Measurements from ENCODE around the gene FSTL5.

The FSTL5 gene

GRCh38 chr4:161444626-161445025 lies 719.2 kb downstream of the FSTL5 start:
- DNase-seq (ENCODE audit: low read depth) = no peak

GRCh38 chr4:161442921-161443320 lies 720.9 kb downstream of the FSTL5 start:
- DNase-seq (ENCODE audit: low read depth) = no peak

- DNase-seq (ENCODE audit: low read depth) = no peak
These were observed 725.7 kb downstream of the FSTL5 start for GRCh38 chr4:161438096-161438495.

- no peak for DNase-seq (ENCODE audit: low read depth)
These were observed 735.4 kb downstream of the FSTL5 start for GRCh38 chr4:161428180-161428965.

- no peak for DNase-seq (ENCODE audit: low read depth)
These were observed 744.0 kb downstream of the FSTL5 start for GRCh38 chr4:161419822-161420221.

GRCh38 chr4:161411901-161412300 lies 751.9 kb downstream of the FSTL5 start:
- DNase-seq (ENCODE audit: low read depth) = no peak

- no peak for DNase-seq (ENCODE audit: low read depth)
These were observed 759.3 kb downstream of the FSTL5 start for GRCh38 chr4:161404346-161405110.

- DNase-seq (ENCODE audit: low read depth) = no peak
These were observed 760.0 kb downstream of the FSTL5 start for GRCh38 chr4:161403781-161404180.

- DNase-seq (ENCODE audit: low read depth) = no peak
These were observed 770.2 kb downstream of the FSTL5 start for GRCh38 chr4:161393602-161394001.

- DNase-seq (ENCODE audit: low read depth) = no peak
These were observed 781.1 kb downstream of the FSTL5 start for GRCh38 chr4:161382655-161383054.

- DNase-seq (ENCODE audit: low read depth) = no peak
These were observed 787.5 kb downstream of the FSTL5 start for GRCh38 chr4:161376275-161376674.

- DNase-seq (ENCODE audit: low read depth) = no peak
These were observed 799.1 kb downstream of the FSTL5 start for GRCh38 chr4:161364681-161365080.

- DNase-seq (ENCODE audit: low read depth) = no peak
These were observed 802.8 kb downstream of the FSTL5 start for GRCh38 chr4:161360982-161361381.

GRCh38 chr4:161359491-161359890 lies 804.3 kb downstream of the FSTL5 start:
- DNase-seq (ENCODE audit: low read depth) = no peak

- DNase-seq (ENCODE audit: low read depth) = no peak
These were observed 807.4 kb downstream of the FSTL5 start for GRCh38 chr4:161356351-161356750.

GRCh38 chr4:161350946-161351345 lies 812.9 kb downstream of the FSTL5 start:
- DNase-seq (ENCODE audit: low read depth) = no peak

- DNase-seq (ENCODE audit: low read depth) = no peak
These were observed 818.1 kb downstream of the FSTL5 start for GRCh38 chr4:161345741-161346140.

GRCh38 chr4:161343569-161343950 lies 820.2 kb downstream of the FSTL5 start:
- no peak for DNase-seq (ENCODE audit: low read depth)

- DNase-seq (ENCODE audit: low read depth) = no peak
These were observed 820.8 kb downstream of the FSTL5 start for GRCh38 chr4:161342881-161343568.

- DNase-seq (ENCODE audit: low read depth) = no peak
These were observed 827.2 kb downstream of the FSTL5 start for GRCh38 chr4:161336621-161337020.

GRCh38 chr4:161336016-161336530 lies 827.7 kb downstream of the FSTL5 start:
- DNase-seq (ENCODE audit: low read depth) = no peak
